Ovary (tissue), 3 donors: Measurements from ENCODE around the gene C12orf57.

ENCODE experiments used
- EP300 ChIP-seq: sonication (generic); formaldehyde crosslinking; IDR thresholded peaks from one replicate; pipeline ENCODE4 v1.6.1; 2017; ENCODE audit warnings: antibody characterized with exemption
- TF ChIP-seq, protein P1 (sequence below), 3 donors: fragments of 450-650 bp in 2 of 3; fragments of 200-600 bp in 1 of 3; IDR thresholded peaks; one replicate each; pipeline versions ENCODE4 v1.5.1 to v1.8.0; 2016 to 2022; ENCODE audit warnings: antibody characterized with exemption in 3 of 3, mild to moderate bottlenecking in 1 of 3
- donor health status: DM: no; HTN: no; CAD: no.

GRCh38 chr12:6904280-6905276, 39.2 kb upstream of the C12orf57 start, which contains the start of gene LRRC23:
- TF ChIP-seq, protein P1, sequence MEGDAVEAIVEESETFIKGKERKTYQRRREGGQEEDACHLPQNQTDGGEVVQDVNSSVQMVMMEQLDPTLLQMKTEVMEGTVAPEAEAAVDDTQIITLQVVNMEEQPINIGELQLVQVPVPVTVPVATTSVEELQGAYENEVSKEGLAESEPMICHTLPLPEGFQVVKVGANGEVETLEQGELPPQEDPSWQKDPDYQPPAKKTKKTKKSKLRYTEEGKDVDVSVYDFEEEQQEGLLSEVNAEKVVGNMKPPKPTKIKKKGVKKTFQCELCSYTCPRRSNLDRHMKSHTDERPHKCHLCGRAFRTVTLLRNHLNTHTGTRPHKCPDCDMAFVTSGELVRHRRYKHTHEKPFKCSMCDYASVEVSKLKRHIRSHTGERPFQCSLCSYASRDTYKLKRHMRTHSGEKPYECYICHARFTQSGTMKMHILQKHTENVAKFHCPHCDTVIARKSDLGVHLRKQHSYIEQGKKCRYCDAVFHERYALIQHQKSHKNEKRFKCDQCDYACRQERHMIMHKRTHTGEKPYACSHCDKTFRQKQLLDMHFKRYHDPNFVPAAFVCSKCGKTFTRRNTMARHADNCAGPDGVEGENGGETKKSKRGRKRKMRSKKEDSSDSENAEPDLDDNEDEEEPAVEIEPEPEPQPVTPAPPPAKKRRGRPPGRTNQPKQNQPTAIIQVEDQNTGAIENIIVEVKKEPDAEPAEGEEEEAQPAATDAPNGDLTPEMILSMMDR (IDR thresholded peaks at IDR 0.05): no peak
- TF ChIP-seq EP300: no peak
